B cell (primary cell): ENCODE results near the gene INPP1. TPM values are rescaled to one million over a fixed set of nuclear protein-coding genes. Genes with fewer than 3 reads are reported as not detected.
"Not testable (repeated sequence)": the region's sequence is repeated elsewhere in the genome, so short reads cannot be mapped to it uniquely, and the experiment has no call there.

Experiments
- ATAC-seq: fragments of 200-7000 bp; cut with Tn5 transposase; one replicate; pipeline ENCODE4 v1.10.0; 2021; ENCODE audit warnings: low read depth, mild to moderate bottlenecking, moderate number of reproducible peaks, moderate library complexity
- CTCF ChIA-PET: fragments of 350-600 bp; sonication (Branson Sonifier 250); formaldehyde crosslinking; loops from one replicate; lab custom pipeline; 2021; ENCODE audit warnings: antibody characterized with exemption, inconsistent platforms; lab: Charles Lee
- POLR2A ChIA-PET: fragments of 350-600 bp; sonication (Branson Sonifier 250); formaldehyde crosslinking; loops from one replicate; lab custom pipeline; 2021; ENCODE audit warnings: antibody characterized with exemption; lab: Charles Lee
- DNase-seq: peaks from one replicate; pipeline ENCODE4 v3.0.0; 2013
- H2AFZ ChIP-seq: 2 replicates; pipeline ENCODE4 v1.6.1; 2012; ENCODE audit warnings: mild to moderate bottlenecking, low read depth, low read length; ENCODE audit not compliant: insufficient read depth, poor library complexity, severe bottlenecking
- H3K27ac ChIP-seq, 2 donors: 1 replicate in 1 of 2; 2 replicates in 1 of 2; pipeline ENCODE4 v1.5.1; 2012 to 2013; ENCODE audit warnings: low read length in 2 of 2, mild to moderate bottlenecking in 2 of 2, moderate library complexity in 1 of 2
- H3K27me3 ChIP-seq, 4 experiments: fragments of 200-600 bp in 1 of 4; sonication (generic) in 1 of 4; replicated peaks in 1 of 4; 1 replicate in 2 of 4; 2 replicates in 2 of 4; pipeline versions ENCODE4 v1.6.1 to v1.7.0; 2013 to 2016; ENCODE audit warnings: low read length in 3 of 4, mild to moderate bottlenecking in 2 of 4, mixed read lengths in 1 of 4, moderate library complexity in 1 of 4; ENCODE audit not compliant: insufficient read depth in 4 of 4, control insufficient read depth in 3 of 4; ENCODE audit errors: control extremely low read depth in 1 of 4
- H3K36me3 ChIP-seq, 2 experiments: replicated peaks in 1 of 2; 1 replicate in 1 of 2; 2 replicates in 1 of 2; pipeline versions ENCODE4 v1.6.1 to v1.7.1; 2013; ENCODE audit warnings: low read length in 1 of 2; ENCODE audit not compliant: insufficient read depth in 2 of 2, control insufficient read depth in 1 of 2; ENCODE audit errors: control extremely low read depth in 1 of 2, extremely low read depth in 1 of 2
- H3K4me1 ChIP-seq, 2 donors: fragments of 200-600 bp in 1 of 2; sonication (generic) in 1 of 2; 1 replicate in 1 of 2; 2 replicates in 1 of 2; pipeline versions ENCODE4 v1.5.1 to v1.6.1; 2013 to 2017; ENCODE audit warnings: low read length in 2 of 2; ENCODE audit not compliant: control insufficient read depth in 2 of 2, insufficient read depth in 2 of 2
- H3K4me2 ChIP-seq: replicated peaks from 2 replicates; pipeline ENCODE3; 2012; ENCODE audit warnings: mild to moderate bottlenecking, low read depth, low read length; ENCODE audit not compliant: poor library complexity, severe bottlenecking
- H3K4me3 ChIP-seq, 5 experiments: fragments of 200-600 bp in 1 of 5; sonication (generic) in 1 of 5; 1 replicate in 3 of 5; 2 replicates in 2 of 5; pipeline versions ENCODE4 v1.5.1 to v1.7.0; 2011 to 2016; ENCODE audit warnings: low read length in 4 of 5, mild to moderate bottlenecking in 4 of 5, low read depth in 2 of 5, control low read depth in 1 of 5, moderate library complexity in 1 of 5; ENCODE audit not compliant: insufficient read depth in 1 of 5; ENCODE audit errors: control extremely low read depth in 1 of 5, extremely low read depth in 1 of 5
- H3K79me2 ChIP-seq: fragments of 200-600 bp; sonication (generic); one replicate; pipeline ENCODE4 v1.6.0; 2016; ENCODE audit warnings: low read length; ENCODE audit not compliant: control insufficient read depth, insufficient read depth
- H3K9ac ChIP-seq: fragments of 200-600 bp; sonication (generic); 2 replicates; pipeline ENCODE4 v1.6.1; 2017; ENCODE audit warnings: mild to moderate bottlenecking, low read length, moderate library complexity
- H3K9me3 ChIP-seq, 3 donors: one replicate each; pipeline versions ENCODE4 v1.6.1 to v1.7.1; 2013; ENCODE audit warnings: low read length in 2 of 3; ENCODE audit not compliant: control insufficient read depth in 2 of 3, insufficient read depth in 1 of 3; ENCODE audit errors: control extremely low read depth in 1 of 3
- H4K20me1 ChIP-seq: 2 replicates; pipeline ENCODE4 v1.6.0; 2012; ENCODE audit warnings: mild to moderate bottlenecking, low read length; ENCODE audit not compliant: insufficient read depth, control insufficient read depth, poor library complexity, severe bottlenecking
- H3K27ac Mint-ChIP-seq: one replicate; pipeline ENCODE4 v1.8.0; 2021; ENCODE audit warnings: mixed read lengths
- H3K27me3 Mint-ChIP-seq: one replicate; pipeline ENCODE4 v1.8.0; 2021; ENCODE audit warnings: mixed read lengths
- H3K4me1 Mint-ChIP-seq: one replicate; pipeline ENCODE4 v1.8.0; 2021; ENCODE audit warnings: mixed read lengths
- H3K4me3 Mint-ChIP-seq: one replicate; pipeline ENCODE4 v1.8.0; 2021; ENCODE audit warnings: mixed read lengths
- H3K9me3 Mint-ChIP-seq: one replicate; pipeline ENCODE4 v1.8.0; 2022; ENCODE audit warnings: mixed read lengths; ENCODE audit not compliant: insufficient read depth
- EZH2 ChIP-seq: IDR thresholded peaks from 2 replicates; pipeline ENCODE4 v1.6.1; 2012; ENCODE audit warnings: borderline replicate concordance, low read depth, mild to moderate bottlenecking, moderate library complexity, low read length; ENCODE audit not compliant: insufficient read depth, poor library complexity, severe bottlenecking
- WGBS: methylation state at CpG from one replicate; pipeline ENCODE4 v1.1.5; 2013; ENCODE audit warnings: missing lambda C conversion rate; ENCODE audit not compliant: insufficient coverage; 5-methylcytosine and 5-hydroxymethylcytosine counted together
- intact Hi-C: fragments of 100-400 bp; cut with micrococcal nuclease; formaldehyde crosslinking; loops from one replicate; pipeline ENCODE4 v1.10.0; 2022
- polyA plus RNA-seq: library from polyadenylated mRNA; depleted of rRNA; stranded (reverse); fragments of >200 nt; gene quantifications from 2 replicates; pipeline ENCODE4 v1.2.3, GENCODE V29; 2012
- total RNA-seq, 2 donors: library from RNA; stranded (reverse); fragments of 120-200 nt in 1 of 2; gene quantifications; 1 replicate in 1 of 2; 2 replicates in 1 of 2; pipeline versions ENCODE4 v1.2.3 to v1.2.4, GENCODE V29; 2013 to 2022
- TF ChIP-seq, protein P1 (sequence below): fragments of 200-600 bp; IDR thresholded peaks from one replicate; pipeline ENCODE4 v1.8.0; 2022; ENCODE audit warnings: antibody characterized with exemption, mild to moderate bottlenecking

Gene INPP1
- total and polyA plus RNA-seq, 2 donors (not counting 1 experiment from before 2014, with no cell fraction given), result 3.1 to 3.7 TPM

- no CpG with 5 or more reads among the region's 1 CpG for WGBS
- no peak overlapping the region for H3K4me2 ChIP-seq
- H4K20me1 ChIP-seq, result peaks cover 7% of the 10 kb centered on the region
- CTCF ChIA-PET, result no interaction called here
- TF ChIP-seq EZH2, result no peak
- TF ChIP-seq, protein P1, sequence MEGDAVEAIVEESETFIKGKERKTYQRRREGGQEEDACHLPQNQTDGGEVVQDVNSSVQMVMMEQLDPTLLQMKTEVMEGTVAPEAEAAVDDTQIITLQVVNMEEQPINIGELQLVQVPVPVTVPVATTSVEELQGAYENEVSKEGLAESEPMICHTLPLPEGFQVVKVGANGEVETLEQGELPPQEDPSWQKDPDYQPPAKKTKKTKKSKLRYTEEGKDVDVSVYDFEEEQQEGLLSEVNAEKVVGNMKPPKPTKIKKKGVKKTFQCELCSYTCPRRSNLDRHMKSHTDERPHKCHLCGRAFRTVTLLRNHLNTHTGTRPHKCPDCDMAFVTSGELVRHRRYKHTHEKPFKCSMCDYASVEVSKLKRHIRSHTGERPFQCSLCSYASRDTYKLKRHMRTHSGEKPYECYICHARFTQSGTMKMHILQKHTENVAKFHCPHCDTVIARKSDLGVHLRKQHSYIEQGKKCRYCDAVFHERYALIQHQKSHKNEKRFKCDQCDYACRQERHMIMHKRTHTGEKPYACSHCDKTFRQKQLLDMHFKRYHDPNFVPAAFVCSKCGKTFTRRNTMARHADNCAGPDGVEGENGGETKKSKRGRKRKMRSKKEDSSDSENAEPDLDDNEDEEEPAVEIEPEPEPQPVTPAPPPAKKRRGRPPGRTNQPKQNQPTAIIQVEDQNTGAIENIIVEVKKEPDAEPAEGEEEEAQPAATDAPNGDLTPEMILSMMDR, result no peak
- ATAC-seq, result no peak
- peaks cover 14 to 26% of the 10 kb centered on the region in 2 experiments for H3K36me3 ChIP-seq
- peaks cover 4% of the 10 kb centered on the region for H3K4me1 Mint-ChIP-seq
- no peaks in the 10 kb centered on the region for H3K27me3 Mint-ChIP-seq
- H3K9me3 Mint-ChIP-seq, result no peaks in the 10 kb centered on the region
- H3K4me3 Mint-ChIP-seq, result no peak overlapping the region
- H3K4me3 ChIP-seq, result no peak overlapping the region
- intact Hi-C loops, result no loop called here
- H3K27ac ChIP-seq, result no peak overlapping the region
- H3K79me2 ChIP-seq, result peaks cover 36% of the 10 kb centered on the region
- no peak overlapping the region for H2AFZ ChIP-seq
- no peaks in the 10 kb centered on the region for H3K4me1 ChIP-seq
- POLR2A ChIA-PET, result no interaction called here
- no peaks in the 10 kb centered on the region for H3K27me3 ChIP-seq
- no peak overlapping the region for H3K27ac Mint-ChIP-seq
- no peaks in the 10 kb centered on the region for H3K9me3 ChIP-seq
- no peak overlapping the region for H3K9ac ChIP-seq
- DNase-seq, result no peak
Measured at GRCh38 chr2:190308031-190308430, 35.4 kb upstream of the INPP1 start.

GRCh38 chr2:190311893-190312634 lies 31.3 kb upstream of the INPP1 start:
- H3K4me3 Mint-ChIP-seq, result no peak overlapping the region
- no peak overlapping the region for H3K27ac Mint-ChIP-seq
- TF ChIP-seq EZH2, result no peak
- TF ChIP-seq, protein P1, result no peak
- intact Hi-C loops, result no loop called here
- H3K36me3 ChIP-seq, result peaks cover 3 to 22% of the 10 kb centered on the region in 2 experiments
- 100% methylated on average over 3 of the region's 7 CpGs for WGBS
- DNase-seq (no peak), ATAC-seq (no peak)
- no peaks in the 10 kb centered on the region for H3K27me3 ChIP-seq
- no peak overlapping the region for H3K4me2 ChIP-seq
- H3K27ac ChIP-seq, result no peak overlapping the region
- peaks cover 69% of the 10 kb centered on the region for H3K79me2 ChIP-seq
- H2AFZ ChIP-seq, result no peak overlapping the region
- ChIA-PET POLR2A (no interaction called here), CTCF (interaction anchor here (0.8 kb wide), 1 partner anchor 468 kb away, joined by 3 read pairs; no protein-coding TSS in a partner anchor)
- H4K20me1 ChIP-seq, result peaks cover 8% of the 10 kb centered on the region
- no peak overlapping the region for H3K4me3 ChIP-seq
- H3K4me1 ChIP-seq, result peaks cover 0 to 9% of the 10 kb centered on the region in 2 donors
- H3K4me1 Mint-ChIP-seq, result peaks cover 13% of the 10 kb centered on the region
- no peaks in the 10 kb centered on the region for H3K9me3 ChIP-seq
- H3K27me3 Mint-ChIP-seq, result no peaks in the 10 kb centered on the region
- no peak overlapping the region for H3K9ac ChIP-seq
- no peaks in the 10 kb centered on the region for H3K9me3 Mint-ChIP-seq

DNA sequence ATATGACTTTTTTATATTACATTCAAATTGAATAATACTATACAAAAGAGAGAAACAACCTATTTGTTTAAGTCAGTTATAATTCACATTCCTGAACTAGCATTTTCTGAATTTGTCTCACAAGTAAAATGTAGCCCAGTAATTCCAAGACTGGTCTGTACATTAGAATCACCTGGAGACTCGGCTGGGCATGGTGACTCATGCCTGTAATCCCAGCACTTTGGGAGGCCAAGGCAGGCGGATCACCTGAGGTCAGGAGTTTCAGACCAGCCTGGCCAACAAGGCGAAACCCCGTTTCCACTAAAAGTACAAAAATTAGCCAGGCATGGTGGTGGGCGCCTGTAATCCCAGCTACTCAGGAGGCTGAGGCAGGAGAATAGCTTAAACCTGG lies 30.8 kb upstream of the INPP1 start:
- H3K27ac Mint-ChIP-seq, intact Hi-C loops, H4K20me1 ChIP-seq, H3K4me2 ChIP-seq, H3K27ac ChIP-seq, H3K4me3 Mint-ChIP-seq, H3K4me3 ChIP-seq, H3K9ac ChIP-seq, H2AFZ ChIP-seq, POLR2A ChIA-PET, H3K27me3 ChIP-seq, H3K27me3 Mint-ChIP-seq, ATAC-seq, DNase-seq, H3K9me3 Mint-ChIP-seq, H3K4me1 ChIP-seq, H3K9me3 ChIP-seq: not testable (repeated sequence)
- H3K4me1 Mint-ChIP-seq, result peaks cover 19% of the 10 kb centered on the region
- WGBS, result 89% methylated on average over 5 of the region's 5 CpGs
- CTCF ChIA-PET, result interaction anchor here (0.8 kb wide), 1 partner anchor 467 kb away, joined by 3 read pairs; no protein-coding TSS in a partner anchor
- Histone ChIP-seq H3K36me3 (peaks cover 3 to 21% of the 10 kb centered on the region in 2 experiments), H3K79me2 (peaks cover 75% of the 10 kb centered on the region)
